Fibroblast of pulmonary artery (primary cell): Measurements from ENCODE around the gene GIN1.

Source experiments
- DNase-seq: peaks from one replicate; pipeline ENCODE4 v3.0.0-alpha.2; 2010; ENCODE audit warnings: low read depth
- H3K4me3 ChIP-seq: replicated peaks from 2 replicates; pipeline ENCODE4 v1.5.1; 2011; ENCODE audit warnings: low read depth, mild to moderate bottlenecking, control low read depth, low read length, moderate library complexity
- TF ChIP-seq, protein P1 (sequence below): IDR thresholded peaks from 2 replicates; pipeline ENCODE4 v1.5.1; 2011; ENCODE audit warnings: mild to moderate bottlenecking, control low read depth, low read length, inconsistent platforms; ENCODE audit errors: missing control alignments

Gene GIN1

DNA sequence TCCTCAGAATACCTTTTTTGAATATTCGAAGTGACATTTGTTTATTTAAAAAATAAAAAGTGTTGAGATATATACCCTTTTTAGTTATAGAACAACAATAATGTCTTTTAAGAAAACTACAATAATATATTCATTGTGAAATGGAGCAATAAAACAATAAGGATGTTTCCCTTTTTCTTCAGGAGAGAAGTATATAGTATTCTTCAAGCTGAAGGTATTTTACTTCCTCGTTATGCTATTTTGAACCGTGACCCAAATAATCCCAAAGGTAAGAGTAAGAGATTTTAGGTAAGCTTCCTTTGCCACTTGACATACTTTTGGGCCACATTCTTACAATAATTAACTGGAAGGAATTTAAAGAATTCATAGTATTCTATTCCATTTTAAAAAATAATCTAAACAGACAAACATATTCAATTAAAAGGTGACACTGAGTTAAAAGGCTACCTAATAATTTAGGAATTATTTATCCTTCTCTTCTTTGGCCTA, 18.3 kb upstream of the GIN1 start:
- TF ChIP-seq, protein P1, sequence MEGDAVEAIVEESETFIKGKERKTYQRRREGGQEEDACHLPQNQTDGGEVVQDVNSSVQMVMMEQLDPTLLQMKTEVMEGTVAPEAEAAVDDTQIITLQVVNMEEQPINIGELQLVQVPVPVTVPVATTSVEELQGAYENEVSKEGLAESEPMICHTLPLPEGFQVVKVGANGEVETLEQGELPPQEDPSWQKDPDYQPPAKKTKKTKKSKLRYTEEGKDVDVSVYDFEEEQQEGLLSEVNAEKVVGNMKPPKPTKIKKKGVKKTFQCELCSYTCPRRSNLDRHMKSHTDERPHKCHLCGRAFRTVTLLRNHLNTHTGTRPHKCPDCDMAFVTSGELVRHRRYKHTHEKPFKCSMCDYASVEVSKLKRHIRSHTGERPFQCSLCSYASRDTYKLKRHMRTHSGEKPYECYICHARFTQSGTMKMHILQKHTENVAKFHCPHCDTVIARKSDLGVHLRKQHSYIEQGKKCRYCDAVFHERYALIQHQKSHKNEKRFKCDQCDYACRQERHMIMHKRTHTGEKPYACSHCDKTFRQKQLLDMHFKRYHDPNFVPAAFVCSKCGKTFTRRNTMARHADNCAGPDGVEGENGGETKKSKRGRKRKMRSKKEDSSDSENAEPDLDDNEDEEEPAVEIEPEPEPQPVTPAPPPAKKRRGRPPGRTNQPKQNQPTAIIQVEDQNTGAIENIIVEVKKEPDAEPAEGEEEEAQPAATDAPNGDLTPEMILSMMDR = no peak
- DNase-seq = no peak
- H3K4me3 ChIP-seq = no peak overlapping the region

DNA sequence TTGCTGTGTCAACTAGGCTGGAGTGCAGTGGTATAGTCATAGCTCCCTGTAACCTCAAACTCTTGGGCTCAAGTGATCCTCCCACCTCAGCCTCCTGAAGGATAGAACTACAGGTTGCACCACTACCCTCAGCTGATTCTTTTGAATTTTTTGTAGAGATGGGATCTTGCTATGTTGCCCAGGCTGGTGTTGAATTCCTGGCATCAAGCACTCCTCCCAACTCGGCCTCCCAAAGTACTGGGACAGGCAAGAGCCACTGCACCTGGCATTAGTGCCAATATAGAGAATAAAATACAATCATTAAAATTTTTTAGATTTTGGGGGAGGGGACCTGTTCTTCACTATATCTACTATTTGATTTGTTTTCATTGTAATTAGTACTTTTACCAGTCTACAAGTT, 15.5 kb upstream of the GIN1 start:
- DNase-seq = no peak
- TF ChIP-seq, protein P1 = no peak

DNA sequence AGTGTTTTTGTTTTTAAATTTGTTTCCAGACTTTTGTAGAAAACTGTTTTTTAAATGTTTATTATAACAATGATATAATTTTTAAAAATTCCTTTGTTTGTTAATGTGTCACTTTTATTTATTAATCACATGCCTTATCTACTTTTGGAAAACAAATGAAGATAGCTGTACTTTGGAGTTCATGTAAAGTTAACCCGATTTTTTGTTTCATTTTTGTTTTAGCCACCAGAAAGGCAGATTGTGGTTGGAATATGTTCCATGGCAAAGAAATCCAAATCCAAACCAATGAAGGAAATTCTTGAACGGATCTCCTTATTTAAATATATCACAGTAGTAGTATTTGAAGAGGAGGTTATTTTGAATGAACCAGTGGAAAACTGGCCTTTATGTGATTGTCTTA, 13.3 kb upstream of the GIN1 start:
- TF ChIP-seq, protein P1 = no peak
- no peak overlapping the region for H3K4me3 ChIP-seq
- DNase-seq = no peak

More for the DNA sequence above, 15.5 kb upstream of the GIN1 start:
- H3K4me3 ChIP-seq = no peak overlapping the region

DNA sequence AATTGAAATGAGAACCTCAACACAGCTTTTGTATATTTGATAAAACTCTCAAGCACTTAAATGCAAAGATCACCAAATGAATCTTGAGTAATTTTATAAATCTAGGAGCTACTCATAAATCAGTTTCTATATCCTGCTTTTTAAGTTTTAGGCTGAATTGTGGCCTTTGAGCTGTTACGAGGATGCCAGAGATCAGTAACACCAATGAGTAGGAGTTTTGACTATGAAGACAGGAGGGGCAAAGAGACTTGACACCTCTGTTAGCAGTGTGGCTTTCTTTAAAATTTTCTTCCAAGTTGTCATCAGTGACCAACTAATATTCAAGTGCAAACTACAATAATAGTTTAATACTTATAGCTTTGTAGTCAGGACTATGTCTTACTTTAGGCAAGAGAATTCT, 12.7 kb upstream of the GIN1 start:
- DNase-seq = no peak
- no peak overlapping the region for H3K4me3 ChIP-seq
- TF ChIP-seq, protein P1 = no peak

DNA sequence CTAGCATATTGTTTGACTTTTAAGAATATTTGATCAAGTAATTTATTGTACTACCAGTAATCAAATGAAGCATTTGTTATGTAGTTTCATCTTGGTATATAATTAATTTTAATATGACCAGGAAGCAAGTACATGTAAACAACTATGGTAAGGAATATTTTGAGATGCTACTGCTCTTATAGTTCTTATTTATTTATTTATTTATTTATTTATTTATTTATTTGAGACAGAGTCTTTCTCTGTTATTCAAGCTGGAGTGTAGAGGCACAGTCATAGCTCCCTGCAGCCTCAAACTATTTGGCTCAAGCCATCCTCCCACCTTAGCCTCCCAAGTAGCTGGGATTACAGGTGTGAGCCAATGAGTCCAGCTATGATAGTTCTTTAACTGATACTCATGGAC, 8.3 kb upstream of the GIN1 start:
- no peak for DNase-seq
- no peak overlapping the region for H3K4me3 ChIP-seq
- TF ChIP-seq, protein P1 = no peak

DNA sequence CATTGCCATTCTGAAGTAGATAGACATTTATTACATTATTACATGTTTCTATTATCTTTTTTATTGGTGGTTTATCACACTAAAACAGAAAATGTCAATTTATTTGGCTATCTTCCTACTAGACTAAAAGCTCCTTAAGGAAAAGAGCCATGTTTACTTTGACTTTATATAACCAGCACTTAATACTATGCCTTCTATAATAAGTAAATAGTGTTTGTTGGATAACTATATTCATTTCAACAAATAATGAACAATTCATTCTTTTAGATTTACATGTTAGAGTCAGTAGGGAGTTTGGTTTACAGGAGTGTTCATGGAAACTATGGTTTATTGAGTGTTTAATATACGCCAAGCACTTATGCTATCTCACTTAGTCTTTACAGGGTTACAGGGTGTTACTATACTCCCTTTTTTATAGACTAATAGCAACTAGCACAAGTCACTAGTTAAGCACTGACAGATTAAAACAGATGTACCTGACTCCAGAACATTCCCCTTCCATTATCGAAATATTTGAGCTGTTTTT, 7.4 kb upstream of the GIN1 start:
- no peak for DNase-seq
- no peak overlapping the region for H3K4me3 ChIP-seq
- TF ChIP-seq, protein P1 = no peak

DNA sequence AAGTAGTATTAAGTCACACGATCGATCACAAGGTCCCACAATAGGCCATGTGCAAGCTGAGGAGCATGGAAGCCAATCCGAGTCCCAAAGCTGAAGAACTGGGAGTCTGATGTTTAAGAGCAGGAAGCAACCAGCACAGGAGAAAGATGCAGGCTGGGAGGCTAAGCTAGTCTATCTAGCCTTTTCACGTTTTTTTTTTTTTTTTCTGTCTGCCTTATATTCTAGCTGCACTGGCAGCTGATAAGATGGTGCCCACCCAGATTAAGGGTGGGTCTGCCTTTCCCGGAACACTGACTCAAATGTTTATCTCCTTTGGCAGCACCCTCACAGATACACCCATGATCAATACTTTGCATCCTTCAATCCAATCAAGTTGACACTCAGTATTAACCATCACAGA, 6.6 kb upstream of the GIN1 start:
- TF ChIP-seq, protein P1 = no peak
- no peak overlapping the region for H3K4me3 ChIP-seq

More for the DNA sequence above, 6.6 kb upstream of the GIN1 start:
- DNase-seq = no peak
